ENCODE results near the gene RNASET2. TPM values are rescaled to one million over a fixed set of nuclear protein-coding genes. Genes with fewer than 3 reads are reported as not detected.

Gene RNASET2
- total and polyA plus RNA-seq, 4 donors = 17.7 to 37.2 (median 25.0) TPM

- no peak for DNase-seq (ENCODE audit: low spot score)
- peaks cover 0 to 21% (median 14%) of the 10 kb centered on the region in 4 donors for H3K36me3 ChIP-seq (ENCODE audit: control insufficient read depth in 4 of 4, insufficient read depth in 3 of 4, low read depth in 1 of 4, low read length in 3 of 4)
- no peaks in the 10 kb centered on the region for H3K4me1 ChIP-seq (ENCODE audit: control insufficient read depth in 4 of 4, insufficient read depth in 4 of 4, low read length in 3 of 4)
- 81% methylated on average over 8 of the region's 8 CpGs for WGBS
- H3K27ac ChIP-seq (ENCODE audit: low read depth in 1 of 2, low read length in 2 of 2) = no peak overlapping the region
- H3K4me3 ChIP-seq (ENCODE audit: low read depth in 1 of 3, low read length in 3 of 3) = no peak overlapping the region
- H3K9ac ChIP-seq (ENCODE audit: low read depth in 1 of 2, low read length in 2 of 2) = no peak overlapping the region
- H3K9me3 ChIP-seq (ENCODE audit: control insufficient read depth in 4 of 4, low read length in 3 of 4) = no peaks in the 10 kb centered on the region
- TF ChIP-seq TAF1 (conservative IDR thresholded peaks at IDR 0.05) (no peak), FOXA1 (IDR thresholded peaks at IDR 0.05) (no peak), YY1 (IDR thresholded peaks at IDR 0.05) (no peak), JUND (IDR thresholded peaks at IDR 0.05) (no peak), NR2F2 (IDR thresholded peaks at IDR 0.05) (no peak), ZBTB33 (IDR thresholded peaks at IDR 0.05) (no peak), EGR1 (IDR thresholded peaks at IDR 0.05; ENCODE audit: low read depth in 2 of 2) (no peak), SP1 (IDR thresholded peaks at IDR 0.05) (no peak), HNF4A (conservative IDR thresholded peaks at IDR 0.05) (no peak), HNF4G (IDR thresholded peaks at IDR 0.05) (no peak)
- H3K27me3 ChIP-seq (ENCODE audit: control insufficient read depth in 4 of 4, insufficient read depth in 4 of 4, low read length in 3 of 4) = no peaks in the 10 kb centered on the region
Measured at GRCh38 chr6:166936079-166936787, 20.1 kb downstream of the RNASET2 start.

- H3K9ac ChIP-seq (ENCODE audit: low read depth in 1 of 2, low read length in 2 of 2) = no peak overlapping the region
Measured at GRCh38 chr6:166935353-166935752, 21.0 kb downstream of the RNASET2 start.

GRCh38 chr6:166934174-166934573 lies 22.2 kb downstream of the RNASET2 start:
- Histone ChIP-seq H3K4me3 (ENCODE audit: low read depth in 1 of 3, low read length in 3 of 3) (no peak overlapping the region), H3K9me3 (ENCODE audit: control insufficient read depth in 4 of 4, low read length in 3 of 4) (no peaks in the 10 kb centered on the region), H3K4me1 (ENCODE audit: control insufficient read depth in 4 of 4, insufficient read depth in 4 of 4, low read length in 3 of 4) (no peaks in the 10 kb centered on the region), H3K36me3 (ENCODE audit: control insufficient read depth in 4 of 4, insufficient read depth in 3 of 4, low read depth in 1 of 4, low read length in 3 of 4) (peaks cover 0 to 22% (median 14%) of the 10 kb centered on the region in 4 donors), H3K27me3 (ENCODE audit: control insufficient read depth in 4 of 4, insufficient read depth in 4 of 4, low read length in 3 of 4) (no peaks in the 10 kb centered on the region), H3K9ac (ENCODE audit: low read depth in 1 of 2, low read length in 2 of 2) (no peak overlapping the region), H3K27ac (ENCODE audit: low read depth in 1 of 2, low read length in 2 of 2) (no peak overlapping the region)
- TF ChIP-seq REST (IDR thresholded peaks at IDR 0.05) (no peak), YY1 (IDR thresholded peaks at IDR 0.05) (no peak), RXRA (IDR thresholded peaks at IDR 0.05) (no peak), CTCF (IDR thresholded peaks at IDR 0.05; ENCODE audit: low read depth, low read length, missing input control) (no peak)
- no peak for DNase-seq (ENCODE audit: low spot score)
- WGBS = 94% methylated on average over 8 of the region's 8 CpGs

More at GRCh38 chr6:166935353-166935752, 21.0 kb downstream of the RNASET2 start:
- no peaks in the 10 kb centered on the region for H3K27me3 ChIP-seq (ENCODE audit: control insufficient read depth in 4 of 4, insufficient read depth in 4 of 4, low read length in 3 of 4)
- peaks cover 0 to 21% (median 14%) of the 10 kb centered on the region in 4 donors for H3K36me3 ChIP-seq (ENCODE audit: control insufficient read depth in 4 of 4, insufficient read depth in 3 of 4, low read depth in 1 of 4, low read length in 3 of 4)
- H3K4me1 ChIP-seq (ENCODE audit: control insufficient read depth in 4 of 4, insufficient read depth in 4 of 4, low read length in 3 of 4) = no peaks in the 10 kb centered on the region
- H3K9me3 ChIP-seq (ENCODE audit: control insufficient read depth in 4 of 4, low read length in 3 of 4) = no peaks in the 10 kb centered on the region
- no peak overlapping the region for H3K27ac ChIP-seq (ENCODE audit: low read depth in 1 of 2, low read length in 2 of 2)
- TF ChIP-seq JUND (IDR thresholded peaks at IDR 0.05) (no peak), CTCF (IDR thresholded peaks at IDR 0.05; ENCODE audit: low read depth, low read length, missing input control) (no peak)
- 92% methylated on average over 7 of the region's 7 CpGs for WGBS
- H3K4me3 ChIP-seq (ENCODE audit: low read depth in 1 of 3, low read length in 3 of 3) = no peak overlapping the region
- DNase-seq (ENCODE audit: low spot score) = no peak

Data from liver (tissue), 9 donors.